CD14-positive monocyte (primary cell): ENCODE data around the gene RUNDC3A. TPM values are rescaled to one million over a fixed set of nuclear protein-coding genes. Genes with fewer than 3 reads are reported as not detected.

Experiments used
- DNase-seq, 3 donors: peaks; one replicate each; pipeline ENCODE4 v3.0.0-alpha.2; 2011 to 2022
- H2AFZ ChIP-seq: 2 replicates; pipeline ENCODE4 v1.6.0; 2012; ENCODE audit warnings: mild to moderate bottlenecking, low read depth, low read length, inconsistent platforms; ENCODE audit not compliant: insufficient read depth, poor library complexity, severe bottlenecking
- H3K27ac ChIP-seq, 2 donors: 1 replicate in 1 of 2; 2 replicates in 1 of 2; pipeline ENCODE4 v1.5.1; 2012 to 2013; ENCODE audit warnings: low read length in 2 of 2, control low read depth in 1 of 2, inconsistent platforms in 1 of 2, low read depth in 1 of 2, mild to moderate bottlenecking in 1 of 2
- H3K27me3 ChIP-seq, 2 donors: one replicate each; pipeline versions ENCODE4 v1.6.0 to v1.6.1; 2011 to 2013; ENCODE audit warnings: low read length in 2 of 2; ENCODE audit not compliant: control insufficient read depth in 2 of 2, insufficient read depth in 2 of 2
- H3K36me3 ChIP-seq, 2 donors: replicated peaks in 1 of 2; 1 replicate in 1 of 2; 2 replicates in 1 of 2; pipeline versions ENCODE4 v1.5.1 to v1.6.1; 2012 to 2013; ENCODE audit warnings: low read length in 2 of 2, control low read depth in 1 of 2, inconsistent platforms in 1 of 2, mild to moderate bottlenecking in 1 of 2; ENCODE audit not compliant: insufficient read depth in 2 of 2, control insufficient read depth in 1 of 2
- H3K4me1 ChIP-seq, 2 donors: 1 replicate in 1 of 2; 2 replicates in 1 of 2; pipeline versions ENCODE4 v1.5.1 to v1.6.1; 2012 to 2013; ENCODE audit warnings: low read length in 2 of 2, control low read depth in 1 of 2, inconsistent platforms in 1 of 2, mild to moderate bottlenecking in 1 of 2, moderate library complexity in 1 of 2; ENCODE audit not compliant: insufficient read depth in 2 of 2, control insufficient read depth in 1 of 2
- H3K4me2 ChIP-seq: replicated peaks from 2 replicates; pipeline ENCODE3; 2012; ENCODE audit warnings: low read length, moderate library complexity, mild to moderate bottlenecking; ENCODE audit not compliant: poor library complexity, severe bottlenecking; ENCODE audit errors: extremely low read depth
- H3K4me3 ChIP-seq, 3 experiments: fragments of 200-600 bp in 1 of 3; sonication (generic) in 1 of 3; replicated peaks in 1 of 3; 1 replicate in 2 of 3; 2 replicates in 1 of 3; pipeline ENCODE4 v1.5.1; 2011 to 2013; ENCODE audit warnings: low read length in 3 of 3, mild to moderate bottlenecking in 3 of 3, control low read depth in 2 of 3, low read depth in 2 of 3, inconsistent platforms in 1 of 3, moderate library complexity in 1 of 3
- H3K79me2 ChIP-seq: 2 replicates; pipeline ENCODE4 v1.6.0; 2012; ENCODE audit warnings: mild to moderate bottlenecking, control low read depth, inconsistent platforms, low read length, moderate library complexity; ENCODE audit not compliant: insufficient read depth
- H3K9ac ChIP-seq: 2 replicates; pipeline ENCODE4 v1.6.0; 2017; ENCODE audit warnings: low read length, mild to moderate bottlenecking; ENCODE audit not compliant: insufficient read depth, poor library complexity, severe bottlenecking
- H3K9me3 ChIP-seq, 2 donors: replicated peaks in 1 of 2; 1 replicate in 1 of 2; 2 replicates in 1 of 2; pipeline versions ENCODE4 v1.5.1 to v1.6.1; 2012 to 2013; ENCODE audit warnings: low read length in 2 of 2, control low read depth in 1 of 2; ENCODE audit not compliant: control insufficient read depth in 1 of 2, insufficient read depth in 1 of 2
- H4K20me1 ChIP-seq: 2 replicates; pipeline ENCODE4 v1.6.0; 2012; ENCODE audit warnings: mild to moderate bottlenecking, low read length, control low read depth, moderate library complexity; ENCODE audit not compliant: insufficient read depth
- H3K27ac Mint-ChIP-seq, 7 donors: one replicate each; pipeline ENCODE4 v1.8.0; 2020; ENCODE audit warnings: mild to moderate bottlenecking in 7 of 7, mixed read lengths in 7 of 7, moderate library complexity in 6 of 7, inconsistent platforms in 2 of 7
- H3K27me3 Mint-ChIP-seq, 3 donors: one replicate each; pipeline ENCODE4 v1.8.0; 2021 to 2022; ENCODE audit warnings: low read depth in 3 of 3, mild to moderate bottlenecking in 3 of 3, mixed read lengths in 3 of 3, moderate library complexity in 3 of 3, inconsistent platforms in 1 of 3
- H3K36me3 Mint-ChIP-seq, 2 donors: one replicate each; pipeline ENCODE4 v1.8.0; 2020; ENCODE audit warnings: mixed read lengths in 2 of 2, inconsistent platforms in 1 of 2, mild to moderate bottlenecking in 1 of 2
- H3K4me1 Mint-ChIP-seq: one replicate; pipeline ENCODE4 v1.8.0; 2020; ENCODE audit warnings: mild to moderate bottlenecking, mixed read lengths
- H3K4me3 Mint-ChIP-seq, 2 donors: one replicate each; pipeline ENCODE4 v1.8.0; 2020; ENCODE audit warnings: mild to moderate bottlenecking in 2 of 2, mixed read lengths in 2 of 2, moderate library complexity in 1 of 2
- H3K9me3 Mint-ChIP-seq, 7 donors: one replicate each; pipeline ENCODE4 v1.8.0; 2020 to 2022; ENCODE audit warnings: mixed read lengths in 7 of 7, mild to moderate bottlenecking in 6 of 7, moderate library complexity in 6 of 7, inconsistent platforms in 2 of 7
- WGBS: methylation state at CpG from one replicate; pipeline ENCODE4 v1.1.5; 2013; ENCODE audit warnings: missing lambda C conversion rate; ENCODE audit not compliant: insufficient coverage; 5-methylcytosine and 5-hydroxymethylcytosine counted together
- intact Hi-C, 2 donors: fragments of 100-400 bp; cut with micrococcal nuclease; formaldehyde crosslinking; loops; one replicate each; pipeline versions ENCODE4 v1.15.0 to v1.15.1; 2023
- polyA plus RNA-seq, 3 donors: library from polyadenylated mRNA; depleted of rRNA in 1 of 3; unstranded in 2 of 3; stranded (reverse) in 1 of 3; fragments of 300-500 nt in 2 of 3; fragments of >200 nt in 1 of 3; fragmentation: Illumina TruSeq in 2 of 3; gene quantifications; 1 replicate in 2 of 3; 2 replicates in 1 of 3; pipeline ENCODE4 v1.2.3, GENCODE V29; 2012 to 2021
- TF ChIP-seq, protein P1 (sequence below): fragments of 200-600 bp; IDR thresholded peaks from one replicate; pipeline ENCODE4 v1.8.0; 2022; ENCODE audit warnings: antibody characterized with exemption, mild to moderate bottlenecking

Gene RUNDC3A
- polyA plus RNA-seq, 3 donors, result 0.22 to 0.35 TPM; not detected in 1

- Histone ChIP-seq H3K9me3 (no peaks in the 10 kb centered on the region), H3K4me2 (no peak overlapping the region), H3K27me3 (no peaks in the 10 kb centered on the region), H3K4me3 (no peak overlapping the region), H2AFZ (no peak overlapping the region), H3K36me3 (no peaks in the 10 kb centered on the region), H4K20me1 (no peaks in the 10 kb centered on the region), H3K79me2 (no peaks in the 10 kb centered on the region), H3K27ac (no peak overlapping the region), H3K9ac (no peak overlapping the region), H3K4me1 (no peaks in the 10 kb centered on the region)
- Mint-ChIP-seq H3K27me3 (peaks cover 3 to 12% (median 9%) of the 10 kb centered on the region in 3 donors), H3K9me3 (no peaks in the 10 kb centered on the region), H3K27ac (no peak overlapping the region), H3K36me3 (no peaks in the 10 kb centered on the region), H3K4me1 (peaks cover 9% of the 10 kb centered on the region), H3K4me3 (no peak overlapping the region)
- WGBS, result 82% methylated on average over 6 of the region's 11 CpGs
- no peak for DNase-seq
- intact Hi-C loops, result no loop called here
- TF ChIP-seq, protein P1, sequence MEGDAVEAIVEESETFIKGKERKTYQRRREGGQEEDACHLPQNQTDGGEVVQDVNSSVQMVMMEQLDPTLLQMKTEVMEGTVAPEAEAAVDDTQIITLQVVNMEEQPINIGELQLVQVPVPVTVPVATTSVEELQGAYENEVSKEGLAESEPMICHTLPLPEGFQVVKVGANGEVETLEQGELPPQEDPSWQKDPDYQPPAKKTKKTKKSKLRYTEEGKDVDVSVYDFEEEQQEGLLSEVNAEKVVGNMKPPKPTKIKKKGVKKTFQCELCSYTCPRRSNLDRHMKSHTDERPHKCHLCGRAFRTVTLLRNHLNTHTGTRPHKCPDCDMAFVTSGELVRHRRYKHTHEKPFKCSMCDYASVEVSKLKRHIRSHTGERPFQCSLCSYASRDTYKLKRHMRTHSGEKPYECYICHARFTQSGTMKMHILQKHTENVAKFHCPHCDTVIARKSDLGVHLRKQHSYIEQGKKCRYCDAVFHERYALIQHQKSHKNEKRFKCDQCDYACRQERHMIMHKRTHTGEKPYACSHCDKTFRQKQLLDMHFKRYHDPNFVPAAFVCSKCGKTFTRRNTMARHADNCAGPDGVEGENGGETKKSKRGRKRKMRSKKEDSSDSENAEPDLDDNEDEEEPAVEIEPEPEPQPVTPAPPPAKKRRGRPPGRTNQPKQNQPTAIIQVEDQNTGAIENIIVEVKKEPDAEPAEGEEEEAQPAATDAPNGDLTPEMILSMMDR, result no peak
These were observed 39.5 kb upstream of the RUNDC3A start for GRCh38 chr17:44268709-44269534.

DNA sequence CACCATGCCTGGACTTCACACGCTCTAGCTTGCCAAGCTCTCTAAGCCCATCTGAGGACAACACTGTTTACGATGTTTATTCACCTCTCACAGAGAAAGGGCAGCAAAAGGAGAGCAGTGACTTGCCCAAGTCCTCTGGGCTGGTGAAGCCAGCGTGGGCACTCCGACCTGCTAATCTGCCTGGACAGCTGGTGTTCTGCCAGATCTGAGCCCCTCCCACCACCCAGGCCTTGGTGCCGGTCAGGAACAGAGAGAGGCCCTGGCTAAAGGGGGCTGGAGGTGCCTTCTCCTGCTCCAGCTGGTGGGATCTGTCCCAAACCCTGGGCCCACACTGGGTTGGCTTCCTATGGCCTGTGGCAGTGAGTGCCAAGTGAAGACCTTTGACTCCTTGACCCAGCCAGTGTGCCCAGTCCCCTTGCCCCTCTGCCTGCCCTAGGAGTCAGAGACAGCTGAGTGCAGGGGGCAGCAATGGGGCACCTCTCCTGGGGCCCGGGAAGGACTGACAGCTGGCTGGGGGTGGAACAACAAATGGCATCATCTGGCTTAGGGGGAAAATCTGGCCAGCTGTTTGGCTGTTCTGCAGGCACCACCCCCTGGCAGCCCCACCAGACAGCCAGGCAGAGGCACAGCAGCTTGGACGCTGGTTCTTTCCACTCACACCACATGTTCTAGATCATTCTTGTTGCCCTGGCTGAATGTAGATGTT is 38.7 kb upstream of the RUNDC3A start:
- Mint-ChIP-seq H3K27ac (no peak overlapping the region), H3K36me3 (no peaks in the 10 kb centered on the region), H3K9me3 (peaks cover 0 to 3% (median 0%) of the 10 kb centered on the region in 7 donors), H3K4me3 (no peak overlapping the region), H3K4me1 (peaks cover 9% of the 10 kb centered on the region), H3K27me3 (peaks cover 3 to 17% (median 9%) of the 10 kb centered on the region in 3 donors)
- no peak overlapping the region for H3K4me2 ChIP-seq
- H3K9ac ChIP-seq, result no peak overlapping the region
- no peak for DNase-seq
- H3K27me3 ChIP-seq, result no peaks in the 10 kb centered on the region
- TF ChIP-seq, protein P1, result no peak
- H3K4me3 ChIP-seq, result no peak overlapping the region
- intact Hi-C loops, result no loop called here
- no peak overlapping the region for H2AFZ ChIP-seq
- H3K27ac ChIP-seq, result no peak overlapping the region
- no peaks in the 10 kb centered on the region for H4K20me1 ChIP-seq
- no peaks in the 10 kb centered on the region for H3K79me2 ChIP-seq
- H3K36me3 ChIP-seq, result no peaks in the 10 kb centered on the region
- WGBS, result 84% methylated on average over 4 of the region's 7 CpGs
- no peaks in the 10 kb centered on the region for H3K4me1 ChIP-seq
- H3K9me3 ChIP-seq, result no peaks in the 10 kb centered on the region
